NOMO-1 (cell line): ENCODE measurements around the gene JAG1.
"Not testable (repeated sequence)": the region's sequence is repeated elsewhere in the genome, so short reads cannot be mapped to it uniquely, and the experiment has no call there.

Experiments used
- DNase-seq, 2 experiments: peaks; one replicate each; lab custom pipeline; 2025; ENCODE audit not compliant: unreplicated experiment in 2 of 2; lab: John Stamatoyannopoulos, UW

JAG1 gene

DNA sequence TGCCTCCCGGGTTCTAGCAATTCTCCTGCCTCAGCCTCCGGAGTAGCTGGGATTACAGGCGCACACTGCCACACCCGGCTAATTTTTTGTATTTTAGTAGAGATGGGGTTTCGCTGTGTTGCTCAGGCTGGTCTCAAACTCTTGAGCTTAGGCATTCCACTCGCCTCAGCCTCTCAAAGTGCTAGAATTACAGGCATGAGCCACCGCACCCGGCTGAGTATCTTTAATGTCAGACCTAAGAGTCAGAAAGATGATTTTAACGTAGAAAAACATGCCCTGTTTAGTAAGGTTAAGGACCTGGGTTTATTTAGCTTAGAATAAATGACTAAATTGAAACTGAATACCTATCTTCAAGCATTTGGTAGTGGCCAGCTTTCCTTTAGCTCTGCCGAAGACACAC lies 83.4 kb downstream of the JAG1 start:
- not testable (repeated sequence) for DNase-seq
